ENCODE results near the gene DACT2.
"Not testable (repeated sequence)": the region's sequence is repeated elsewhere in the genome, so short reads cannot be mapped to it uniquely, and the experiment has no call there.

DACT2 gene

GRCh38 chr6:168269455-168270243, 49.9 kb downstream of the DACT2 start:
- no peaks in the 10 kb centered on the region for H3K27me3 ChIP-seq (ENCODE audit: control insufficient read depth, insufficient read depth, low read length)
- no peak overlapping the region for H3K27ac ChIP-seq (ENCODE audit: low read depth, low read length)
- no peaks in the 10 kb centered on the region for H3K9me3 ChIP-seq (ENCODE audit: control insufficient read depth, insufficient read depth, low read length)
- H3K4me3 ChIP-seq (ENCODE audit: low read depth, low read length) = no peak overlapping the region
- peaks cover 19% of the 10 kb centered on the region; the same call in 1 of the 2 replicates for H3K4me1 ChIP-seq (ENCODE audit: control insufficient read depth, insufficient read depth, low read length)
- no peaks in the 10 kb centered on the region for H3K36me3 ChIP-seq (ENCODE audit: control insufficient read depth, insufficient read depth, low read length)
- no peak overlapping the region for H3K9ac ChIP-seq (ENCODE audit: low read depth, low read length)

DNA sequence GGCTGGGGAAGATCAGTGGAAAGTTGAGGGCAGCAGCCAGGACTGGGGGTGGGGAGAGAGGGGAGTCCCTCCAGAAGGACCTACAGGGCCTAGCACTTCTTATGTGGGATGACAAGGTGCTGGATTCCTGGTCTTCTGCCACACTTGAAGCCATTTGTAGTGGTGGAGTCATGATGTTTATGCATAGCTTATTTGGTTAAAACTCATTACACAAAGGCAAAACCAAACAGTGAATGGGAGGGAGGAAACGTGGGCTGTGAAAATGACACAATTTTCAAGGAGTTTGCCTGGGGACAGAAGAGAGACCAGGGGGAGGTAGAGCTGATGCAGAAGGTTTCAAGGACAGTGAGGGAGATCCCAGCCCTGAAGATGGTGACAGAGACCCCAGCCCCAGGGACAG, 50.8 kb downstream of the DACT2 start:
- no peaks in the 10 kb centered on the region for H3K36me3 ChIP-seq (ENCODE audit: control insufficient read depth, insufficient read depth, low read length)
- H3K4me3 ChIP-seq (ENCODE audit: low read depth, low read length) = no peak overlapping the region
- H3K9ac ChIP-seq (ENCODE audit: low read depth, low read length) = no peak overlapping the region
- H3K27me3 ChIP-seq (ENCODE audit: control insufficient read depth, insufficient read depth, low read length) = no peaks in the 10 kb centered on the region
- H3K4me1 ChIP-seq (ENCODE audit: control insufficient read depth, insufficient read depth, low read length) = peaks cover 12% of the 10 kb centered on the region; the same call in 1 of the 2 replicates
- no peak overlapping the region for H3K27ac ChIP-seq (ENCODE audit: low read depth, low read length)
- H3K9me3 ChIP-seq (ENCODE audit: control insufficient read depth, insufficient read depth, low read length) = no peaks in the 10 kb centered on the region

DNA sequence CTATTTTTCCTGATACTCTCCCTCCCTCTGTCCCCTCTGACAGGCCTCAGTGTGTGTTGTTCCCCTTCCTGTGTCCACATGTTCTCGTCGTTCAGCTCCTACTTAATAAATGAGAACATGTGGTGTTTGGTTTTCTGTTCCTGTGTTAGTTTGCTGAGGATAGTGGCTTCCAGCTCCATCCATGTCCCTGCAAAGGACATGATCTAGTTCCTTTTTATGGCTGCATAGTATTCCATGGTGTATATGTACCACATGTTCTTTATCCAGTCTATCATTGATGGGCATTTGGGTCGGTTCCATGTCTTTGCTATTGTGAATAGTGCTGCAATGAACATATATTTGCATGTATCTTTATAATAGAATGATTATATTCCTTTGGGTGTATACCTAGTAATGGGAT, 51.8 kb downstream of the DACT2 start:
- not testable (repeated sequence) for H3K27me3 ChIP-seq (ENCODE audit: control insufficient read depth, insufficient read depth, low read length); H3K9me3 ChIP-seq (ENCODE audit: control insufficient read depth, insufficient read depth, low read length); H3K4me1 ChIP-seq (ENCODE audit: control insufficient read depth, insufficient read depth, low read length)

DNA sequence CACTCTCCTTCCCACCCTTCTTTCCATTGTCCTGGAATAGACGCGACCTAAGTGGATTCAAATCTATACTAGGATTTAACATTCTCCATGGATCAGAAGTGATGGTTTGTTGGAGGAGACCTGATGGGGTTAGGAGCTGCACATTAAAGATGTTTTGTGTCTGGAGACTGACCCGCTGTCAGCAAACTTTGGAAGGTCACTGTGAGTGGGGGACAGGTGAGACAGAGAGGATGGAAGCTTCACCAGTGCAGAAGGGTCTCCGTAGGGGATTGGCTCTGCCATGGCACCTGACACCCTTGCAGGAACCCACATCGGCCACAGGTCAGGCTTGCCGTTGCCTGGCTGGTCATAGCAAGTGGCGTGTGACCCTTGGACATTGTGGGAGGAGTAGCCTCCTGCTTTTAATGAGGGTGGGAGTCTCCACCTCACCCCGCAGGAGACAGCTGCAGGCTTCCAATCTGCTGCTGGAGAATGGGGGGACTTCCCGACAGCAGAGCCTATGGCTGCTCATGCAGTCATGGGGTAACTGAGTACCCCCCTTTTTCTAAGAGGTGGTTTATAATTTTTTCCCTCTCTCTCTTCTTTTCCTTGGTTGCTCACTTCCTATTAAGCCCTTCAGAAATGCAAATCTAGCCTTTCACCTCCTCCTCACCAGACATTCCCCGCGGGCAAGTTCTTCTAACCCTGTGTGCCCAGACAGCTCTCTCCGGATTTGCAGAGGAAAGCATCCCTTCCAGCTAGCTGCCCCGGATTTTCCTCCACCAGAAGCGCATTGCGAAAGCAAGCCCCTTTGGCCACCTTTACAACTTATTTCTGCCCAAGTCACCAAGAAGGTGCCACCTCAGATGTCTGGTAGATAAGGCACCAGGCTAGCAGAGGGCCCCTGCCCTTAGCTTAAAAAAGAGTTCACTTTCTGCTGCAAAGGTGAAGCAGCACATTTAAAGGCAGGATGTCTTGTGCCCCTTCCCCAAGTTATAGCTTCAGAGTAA, 53.5 kb downstream of the DACT2 start:
- no peak overlapping the region for H3K9ac ChIP-seq (ENCODE audit: low read depth, low read length)
- no peaks in the 10 kb centered on the region for H3K9me3 ChIP-seq (ENCODE audit: control insufficient read depth, insufficient read depth, low read length)
- H3K27ac ChIP-seq (ENCODE audit: low read depth, low read length) = no peak overlapping the region
- H3K36me3 ChIP-seq (ENCODE audit: control insufficient read depth, insufficient read depth, low read length) = no peaks in the 10 kb centered on the region
- no peaks in the 10 kb centered on the region for H3K4me1 ChIP-seq (ENCODE audit: control insufficient read depth, insufficient read depth, low read length)
- no peak overlapping the region for H3K4me3 ChIP-seq (ENCODE audit: low read depth, low read length)
- no peaks in the 10 kb centered on the region for H3K27me3 ChIP-seq (ENCODE audit: control insufficient read depth, insufficient read depth, low read length)

More for the DNA sequence above, 51.8 kb downstream of the DACT2 start:
- not testable (repeated sequence) for H3K9ac ChIP-seq (ENCODE audit: low read depth, low read length); H3K36me3 ChIP-seq (ENCODE audit: control insufficient read depth, insufficient read depth, low read length); H3K4me3 ChIP-seq (ENCODE audit: low read depth, low read length); H3K27ac ChIP-seq (ENCODE audit: low read depth, low read length)

- Histone ChIP-seq H3K27ac (ENCODE audit: low read depth, low read length) (no peak overlapping the region), H3K4me3 (ENCODE audit: low read depth, low read length) (no peak overlapping the region), H3K27me3 (ENCODE audit: control insufficient read depth, insufficient read depth, low read length) (no peaks in the 10 kb centered on the region), H3K9me3 (ENCODE audit: control insufficient read depth, insufficient read depth, low read length) (no peaks in the 10 kb centered on the region), H3K9ac (ENCODE audit: low read depth, low read length) (no peak overlapping the region), H3K36me3 (ENCODE audit: control insufficient read depth, insufficient read depth, low read length) (no peaks in the 10 kb centered on the region), H3K4me1 (ENCODE audit: control insufficient read depth, insufficient read depth, low read length) (no peaks in the 10 kb centered on the region)
These were observed 54.2 kb downstream of the DACT2 start for GRCh38 chr6:168265394-168265793.

GRCh38 chr6:168264593-168265335, 54.8 kb downstream of the DACT2 start:
- Histone ChIP-seq H3K9ac (ENCODE audit: low read depth, low read length) (no peak overlapping the region), H3K9me3 (ENCODE audit: control insufficient read depth, insufficient read depth, low read length) (no peaks in the 10 kb centered on the region), H3K27ac (ENCODE audit: low read depth, low read length) (no peak overlapping the region), H3K36me3 (ENCODE audit: control insufficient read depth, insufficient read depth, low read length) (no peaks in the 10 kb centered on the region), H3K27me3 (ENCODE audit: control insufficient read depth, insufficient read depth, low read length) (no peaks in the 10 kb centered on the region), H3K4me1 (ENCODE audit: control insufficient read depth, insufficient read depth, low read length) (no peaks in the 10 kb centered on the region), H3K4me3 (ENCODE audit: low read depth, low read length) (no peak overlapping the region)

DNA sequence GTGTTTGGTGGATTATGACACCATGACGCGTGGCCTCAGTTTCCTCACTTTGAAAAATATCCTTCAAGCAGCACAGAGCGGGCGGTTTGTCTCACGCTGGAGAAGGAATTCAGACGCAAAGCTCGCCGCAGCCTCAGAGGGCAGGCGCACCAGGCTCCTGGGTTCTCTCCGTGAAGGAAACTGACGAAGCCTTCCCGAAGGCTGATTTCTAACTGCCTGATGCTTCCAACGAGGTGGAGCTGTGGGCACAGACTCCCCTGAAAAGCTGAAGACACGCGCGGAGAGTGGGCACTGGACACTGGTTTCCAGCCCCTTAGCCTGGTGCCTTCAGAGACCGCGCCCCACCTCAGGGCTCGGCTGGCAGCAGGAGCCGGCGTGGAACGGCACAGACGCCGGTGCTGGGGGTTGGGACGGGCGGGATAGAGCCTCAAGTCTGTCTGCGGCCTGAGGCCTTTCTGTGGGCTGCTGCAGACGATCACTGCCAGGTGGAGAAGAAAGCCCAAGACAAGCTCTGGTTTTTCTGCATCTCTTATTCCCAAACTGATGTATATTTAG, 56.1 kb downstream of the DACT2 start:
- no peaks in the 10 kb centered on the region for H3K4me1 ChIP-seq (ENCODE audit: control insufficient read depth, insufficient read depth, low read length)
- H3K9me3 ChIP-seq (ENCODE audit: control insufficient read depth, insufficient read depth, low read length) = no peaks in the 10 kb centered on the region
- H3K27ac ChIP-seq (ENCODE audit: low read depth, low read length) = no peak overlapping the region
- H3K36me3 ChIP-seq (ENCODE audit: control insufficient read depth, insufficient read depth, low read length) = no peaks in the 10 kb centered on the region
- H3K4me3 ChIP-seq (ENCODE audit: low read depth, low read length) = no peak overlapping the region
- no peak overlapping the region for H3K9ac ChIP-seq (ENCODE audit: low read depth, low read length)
- no peaks in the 10 kb centered on the region for H3K27me3 ChIP-seq (ENCODE audit: control insufficient read depth, insufficient read depth, low read length)

DNA sequence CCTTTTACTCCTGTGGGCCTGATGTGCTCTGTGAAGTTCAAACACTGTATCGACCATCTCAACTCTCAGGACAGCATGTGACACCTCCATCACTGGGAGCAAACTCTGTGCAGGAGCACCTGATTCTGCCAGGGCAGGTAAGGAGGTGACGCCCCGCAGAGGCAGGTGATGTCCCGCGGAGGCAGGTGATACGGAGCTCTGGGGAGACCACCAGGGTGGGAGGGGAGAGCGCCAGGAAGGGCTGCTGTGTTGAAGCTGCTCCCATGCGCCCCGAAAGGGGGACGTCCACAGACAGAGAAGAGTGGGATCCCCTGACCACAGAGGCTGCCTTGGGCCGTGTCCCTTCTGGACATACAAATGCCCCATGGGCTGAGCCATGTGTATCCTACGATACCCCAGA, 58.3 kb downstream of the DACT2 start:
- no peaks in the 10 kb centered on the region for H3K4me1 ChIP-seq (ENCODE audit: control insufficient read depth, insufficient read depth, low read length)

DNA sequence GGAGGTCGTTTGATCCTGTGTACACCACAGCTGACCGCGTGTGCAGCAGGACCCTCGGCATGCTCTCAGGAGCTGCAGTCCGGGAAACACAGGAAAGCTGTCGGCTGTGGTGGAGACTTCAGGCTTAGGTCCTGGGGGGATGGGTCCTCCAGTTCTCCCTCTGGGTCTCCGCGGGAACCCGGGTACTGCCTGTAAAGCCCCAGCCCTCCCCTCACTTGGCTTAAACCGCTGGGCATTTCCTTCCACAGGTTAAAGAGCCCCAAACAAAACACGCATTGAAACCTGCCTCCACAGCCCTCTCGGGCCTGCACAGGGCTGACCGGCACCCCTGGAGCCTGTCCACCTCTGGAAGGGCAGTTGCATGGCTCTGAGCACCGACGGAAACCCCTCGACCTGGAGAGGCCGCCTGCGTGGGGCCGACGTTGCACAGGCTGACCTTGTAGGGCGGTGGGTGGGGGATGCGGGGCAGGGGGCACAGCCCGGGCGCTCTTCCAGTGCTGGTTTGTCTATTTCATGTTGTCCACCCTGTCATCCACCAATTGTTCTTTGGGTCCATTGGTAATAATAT, 59.1 kb downstream of the DACT2 start:
- Histone ChIP-seq H3K9ac (ENCODE audit: low read depth, low read length) (no peak overlapping the region), H3K27ac (ENCODE audit: low read depth, low read length) (no peak overlapping the region), H3K36me3 (ENCODE audit: control insufficient read depth, insufficient read depth, low read length) (no peaks in the 10 kb centered on the region), H3K4me1 (ENCODE audit: control insufficient read depth, insufficient read depth, low read length) (no peaks in the 10 kb centered on the region), H3K9me3 (ENCODE audit: control insufficient read depth, insufficient read depth, low read length) (no peaks in the 10 kb centered on the region), H3K27me3 (ENCODE audit: control insufficient read depth, insufficient read depth, low read length) (no peaks in the 10 kb centered on the region), H3K4me3 (ENCODE audit: low read depth, low read length) (no peak overlapping the region)

More for the DNA sequence above, 58.3 kb downstream of the DACT2 start:
- Histone ChIP-seq H3K9ac (ENCODE audit: low read depth, low read length) (no peak overlapping the region), H3K27ac (ENCODE audit: low read depth, low read length) (no peak overlapping the region), H3K9me3 (ENCODE audit: control insufficient read depth, insufficient read depth, low read length) (no peaks in the 10 kb centered on the region), H3K36me3 (ENCODE audit: control insufficient read depth, insufficient read depth, low read length) (no peaks in the 10 kb centered on the region), H3K4me3 (ENCODE audit: low read depth, low read length) (no peak overlapping the region), H3K27me3 (ENCODE audit: control insufficient read depth, insufficient read depth, low read length) (no peaks in the 10 kb centered on the region)

DNA sequence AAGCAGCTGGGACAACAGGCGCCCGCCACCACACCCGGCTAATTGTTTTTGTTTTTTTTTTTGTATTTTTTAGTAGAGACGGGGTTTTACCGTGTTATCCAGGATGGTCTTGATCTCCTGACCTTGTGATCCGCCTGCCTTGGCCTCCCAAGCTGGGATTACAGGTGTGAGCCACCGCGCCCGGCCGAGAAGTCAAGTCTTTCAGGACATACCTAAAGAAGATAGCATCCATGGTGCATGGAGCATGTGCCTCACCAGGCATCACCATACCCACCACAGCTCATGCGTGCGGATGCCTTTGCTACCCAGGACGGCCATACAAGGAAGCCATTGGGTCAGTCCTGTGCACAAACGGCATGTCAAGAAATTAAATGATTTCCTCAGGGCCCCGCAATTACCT, 60.8 kb downstream of the DACT2 start:
- Histone ChIP-seq H3K9me3 (ENCODE audit: control insufficient read depth, insufficient read depth, low read length) (no peaks in the 10 kb centered on the region), H3K27ac (ENCODE audit: low read depth, low read length) (no peak overlapping the region)

More for the DNA sequence above, 60.8 kb downstream of the DACT2 start:
- no peak overlapping the region for H3K9ac ChIP-seq (ENCODE audit: low read depth, low read length)
- no peaks in the 10 kb centered on the region for H3K36me3 ChIP-seq (ENCODE audit: control insufficient read depth, insufficient read depth, low read length)
- H3K4me1 ChIP-seq (ENCODE audit: control insufficient read depth, insufficient read depth, low read length) = no peaks in the 10 kb centered on the region
- H3K27me3 ChIP-seq (ENCODE audit: control insufficient read depth, insufficient read depth, low read length) = no peaks in the 10 kb centered on the region
- H3K4me3 ChIP-seq (ENCODE audit: low read depth, low read length) = no peak overlapping the region

Data from HUES48 (cell line).